Keratinocyte (primary cell): ENCODE data around the gene TRMO. TPM values are rescaled to one million over a fixed set of nuclear protein-coding genes. Genes with fewer than 3 reads are reported as not detected.
A peak's percentile ranks its signal among the peaks of the same experiment; 100 is the strongest.

Source experiments
- DNase-seq: peaks from one replicate; pipeline ENCODE4 v3.0.0-alpha.2; 2011; ENCODE audit warnings: low read depth, missing footprints, low spot score
- FAIRE-seq: peaks from 2 replicates; lab custom pipeline; 2011; peaks lifted over from hg19 to GRCh38; lab: Jason Lieb, UNC
- H2AFZ ChIP-seq: 2 replicates; pipeline ENCODE4 v1.6.0; 2012; ENCODE audit warnings: low read length, control low read depth, inconsistent platforms; ENCODE audit not compliant: control insufficient read depth
- H3K27ac ChIP-seq: 2 replicates; pipeline ENCODE4 v1.5.1; 2011; ENCODE audit warnings: low read length; ENCODE audit not compliant: control insufficient read depth, insufficient read depth
- H3K27me3 ChIP-seq: 3 replicates; pipeline ENCODE4 v1.6.0; 2011; ENCODE audit warnings: low read length; ENCODE audit not compliant: control insufficient read depth, insufficient read depth; ENCODE audit errors: extremely low read depth
- H3K36me3 ChIP-seq, 2 experiments: 2 replicates in 1 of 2; 3 replicates in 1 of 2; pipeline ENCODE4 v1.5.1; 2011; ENCODE audit warnings: low read length in 2 of 2, mild to moderate bottlenecking in 1 of 2; ENCODE audit not compliant: control insufficient read depth in 2 of 2, insufficient read depth in 2 of 2; ENCODE audit errors: extremely low read depth in 1 of 2
- H3K4me1 ChIP-seq: 3 replicates; pipeline ENCODE4 v1.5.1; 2011; ENCODE audit warnings: low read length; ENCODE audit not compliant: control insufficient read depth, insufficient read depth; ENCODE audit errors: extremely low read depth
- H3K4me2 ChIP-seq: 3 replicates; pipeline ENCODE4 v1.6.0; 2011; ENCODE audit warnings: low read depth, low read length; ENCODE audit not compliant: control insufficient read depth, insufficient read depth; ENCODE audit errors: extremely low read depth
- H3K4me3 ChIP-seq, 3 experiments: fragments of 200-600 bp in 1 of 3; sonication (generic) in 1 of 3; 2 replicates in 2 of 3; 3 replicates in 1 of 3; pipeline ENCODE4 v1.5.1; 2011 to 2016; ENCODE audit warnings: low read length in 3 of 3, mild to moderate bottlenecking in 3 of 3, control low read depth in 2 of 3, inconsistent platforms in 1 of 3, low read depth in 1 of 3, mixed read lengths in 1 of 3, mixed run types in 1 of 3, moderate library complexity in 1 of 3; ENCODE audit not compliant: control insufficient read depth in 2 of 3, insufficient read depth in 2 of 3; ENCODE audit errors: extremely low read depth in 1 of 3
- H3K79me2 ChIP-seq: 2 replicates; pipeline ENCODE4 v1.6.0; 2012; ENCODE audit warnings: low read length; ENCODE audit not compliant: control insufficient read depth, insufficient read depth
- H3K9ac ChIP-seq: 3 replicates; pipeline ENCODE4 v1.6.0; 2011; ENCODE audit warnings: low read length; ENCODE audit not compliant: control insufficient read depth, insufficient read depth; ENCODE audit errors: extremely low read depth
- H3K9me1 ChIP-seq: 3 replicates; pipeline ENCODE4 v1.6.0; 2011; ENCODE audit warnings: low read length; ENCODE audit not compliant: control insufficient read depth, insufficient read depth; ENCODE audit errors: extremely low read depth
- H3K9me3 ChIP-seq: 2 replicates; pipeline ENCODE4 v1.5.1; 2012; ENCODE audit warnings: low read depth, low read length; ENCODE audit not compliant: control insufficient read depth
- H4K20me1 ChIP-seq: 3 replicates; pipeline ENCODE4 v1.6.0; 2011; ENCODE audit warnings: low read length; ENCODE audit not compliant: control insufficient read depth, insufficient read depth; ENCODE audit errors: extremely low read depth
- CTCF ChIP-seq, 3 experiments: IDR thresholded peaks in 1 of 3; conservative IDR thresholded peaks in 1 of 3; optimal IDR thresholded peaks in 1 of 3; 2 replicates in 2 of 3; 3 replicates in 1 of 3; pipeline versions ENCODE3 to v1.5.1; 2011; ENCODE audit warnings: low read length in 3 of 3, mild to moderate bottlenecking in 3 of 3, moderate library complexity in 2 of 3, control low read depth in 1 of 3, inconsistent platforms in 1 of 3; ENCODE audit not compliant: insufficient read depth in 2 of 3; ENCODE audit errors: extremely low read depth in 1 of 3
- EZH2 ChIP-seq: IDR thresholded peaks from one replicate; pipeline ENCODE4 v1.6.1; 2012; ENCODE audit warnings: inconsistent platforms, mild to moderate bottlenecking, low read length, moderate library complexity
- dilution Hi-C: fragments of 300-500 bp; cut with MboI; formaldehyde crosslinking; loops from one replicate; pipeline ENCODE4 v1.7.0; 2020; ENCODE audit warnings: low sequenced_read_pairs; ENCODE audit not compliant: extremely low pct_ligation_motif_present
- polyA plus RNA-seq, 5 experiments: library from polyadenylated mRNA; depleted of rRNA in 3 of 5; stranded (reverse) in 3 of 5; stranded (forward) in 1 of 5; unstranded in 1 of 5; fragments of >200 nt; gene quantifications; 1 replicate in 1 of 5; 2 replicates in 3 of 5; 3 replicates in 1 of 5; pipeline versions ENCODE4 v1.2.1 to v1.2.3, GENCODE V29; 2011 to 2012; ENCODE audit warnings: missing spikeins in 2 of 5, low read depth in 1 of 5, low replicate concordance in 1 of 5

The TRMO gene
- polyA plus RNA-seq, 1 donor (not counting 4 experiments of a cell fraction or from before 2014, with no cell fraction given): 19.4 TPM

GRCh38 chr9:97924386-97924785 is 2.1 kb upstream of the TRMO start:
- H3K27me3 ChIP-seq: no peaks in the 10 kb centered on the region
- no peaks in the 10 kb centered on the region for H3K79me2 ChIP-seq
- no peaks in the 10 kb centered on the region for H3K9me1 ChIP-seq
- H3K9me3 ChIP-seq: no peaks in the 10 kb centered on the region
- dilution Hi-C loops: no loop called here
- no peak overlapping the region for H3K4me3 ChIP-seq
- no peaks in the 10 kb centered on the region for H4K20me1 ChIP-seq
- FAIRE-seq (no peak), DNase-seq (no peak)
- H3K9ac ChIP-seq: no peak overlapping the region
- H3K4me1 ChIP-seq: peaks cover 18% of the 10 kb centered on the region
- TF ChIP-seq CTCF (optimal IDR thresholded peaks at IDR 0.05 in 1 of 3, IDR thresholded peaks at IDR 0.05 in 1 of 3, conservative IDR thresholded peaks at IDR 0.05 in 1 of 3; ENCODE audit: extremely low read depth in 1 of 3, insufficient read depth in 2 of 3, low read length in 3 of 3) (no peak), EZH2 (no peak)
- H3K27ac ChIP-seq: no peak overlapping the region
- no peak overlapping the region for H3K4me2 ChIP-seq
- no peaks in the 10 kb centered on the region for H3K36me3 ChIP-seq
- H2AFZ ChIP-seq: no peak overlapping the region

GRCh38 chr9:97923529-97924108 is 1.3 kb upstream of the TRMO start:
- no peak overlapping the region for H3K9ac ChIP-seq
- peak overlapping the region; percentile 98 for H3K27ac ChIP-seq
- no peaks in the 10 kb centered on the region for H3K9me1 ChIP-seq
- peak overlapping the region; percentile 8 to 91 (median 84) for H3K4me3 ChIP-seq
- FAIRE-seq: no peak
- H3K4me1 ChIP-seq: peaks cover 26% of the 10 kb centered on the region
- H2AFZ ChIP-seq: peak overlapping the region; percentile 57
- no peaks in the 10 kb centered on the region for H3K9me3 ChIP-seq
- no peaks in the 10 kb centered on the region for H3K79me2 ChIP-seq
- no peak for TF ChIP-seq EZH2
- TF ChIP-seq CTCF (optimal IDR thresholded peaks at IDR 0.05 in 1 of 3, IDR thresholded peaks at IDR 0.05 in 1 of 3, conservative IDR thresholded peaks at IDR 0.05 in 1 of 3; ENCODE audit: extremely low read depth in 1 of 3, insufficient read depth in 2 of 3, low read length in 3 of 3): peak; percentile 55 to 65 (median 62)
- H3K36me3 ChIP-seq: no peaks in the 10 kb centered on the region
- H4K20me1 ChIP-seq: no peaks in the 10 kb centered on the region
- H3K4me2 ChIP-seq: peak overlapping the region; percentile 96
- no peaks in the 10 kb centered on the region for H3K27me3 ChIP-seq
- dilution Hi-C loops: no loop called here
- DNase-seq: peak; percentile 23
